ENCODE results near the gene ARCN1.

ARCN1 gene

DNA sequence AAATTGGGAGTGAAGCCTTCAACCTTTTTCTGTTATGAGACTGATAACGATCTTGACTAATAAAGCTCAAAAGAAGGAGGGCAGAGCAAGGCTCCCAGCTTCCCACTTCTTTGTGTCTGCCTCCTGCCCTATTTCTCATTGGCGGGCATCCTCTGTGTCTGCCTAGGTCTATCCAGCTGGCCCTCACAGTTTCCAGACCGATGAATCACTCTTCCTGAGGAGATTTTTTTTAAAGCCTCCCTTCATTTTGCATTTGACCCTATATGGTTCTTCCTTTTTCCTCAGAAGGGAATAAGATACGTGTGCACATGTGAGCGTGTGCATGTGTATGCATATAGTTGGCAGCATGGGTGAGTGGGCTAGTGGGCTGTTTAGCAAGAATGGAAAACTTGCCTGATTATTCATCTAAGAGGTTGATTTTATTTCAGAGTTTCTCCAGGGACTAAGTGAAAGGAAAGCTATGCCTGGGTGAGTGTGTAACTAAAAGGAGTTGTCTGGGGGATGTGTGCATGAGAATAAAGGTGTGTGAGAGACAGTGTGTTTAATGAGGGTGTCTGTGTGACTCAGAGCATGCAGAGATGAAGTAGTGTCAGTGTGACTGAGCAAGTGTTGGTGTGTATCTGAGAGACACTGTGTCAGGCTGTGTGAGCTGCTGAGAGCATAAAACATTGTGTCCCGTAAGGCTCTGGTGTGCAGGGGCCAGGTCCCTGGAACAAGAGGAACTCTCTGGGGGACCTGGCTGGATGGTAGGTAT, 47.4 kb downstream of the ARCN1 start:
- no peak for TF ChIP-seq GATA3 (IDR thresholded peaks at IDR 0.05; ENCODE audit: low read depth, low read length)
- TF ChIP-seq GATA2 (IDR thresholded peaks at IDR 0.05; ENCODE audit: low read depth, low read length): peak; percentile 72

DNA sequence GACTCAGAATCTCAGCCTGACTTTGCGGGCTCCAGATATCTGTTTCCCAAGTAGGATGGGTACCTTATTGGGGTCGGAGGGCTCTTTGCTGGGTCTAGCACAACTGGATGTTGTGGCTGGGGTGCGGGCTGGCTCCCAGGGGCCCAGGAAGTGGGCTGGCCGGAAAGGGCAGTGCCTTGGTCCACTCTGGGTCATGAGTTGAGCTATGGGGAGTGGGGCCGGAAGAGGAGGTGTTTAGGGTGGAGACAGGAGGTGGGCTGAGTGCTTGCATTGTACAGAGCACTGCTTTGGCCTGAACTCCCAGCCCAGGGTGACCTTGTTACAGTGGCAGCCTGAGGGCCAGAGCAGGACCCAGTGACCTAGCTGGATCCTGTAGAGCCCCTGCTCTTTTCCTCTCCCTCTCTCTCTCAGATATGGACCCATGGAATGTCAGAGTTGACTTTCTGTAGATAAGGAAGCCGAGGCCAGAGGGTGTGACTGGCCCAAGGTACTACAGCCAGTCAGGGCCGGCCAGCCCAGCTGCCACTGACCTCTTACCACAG, 48.4 kb downstream of the ARCN1 start:
- TF ChIP-seq GATA2 (IDR thresholded peaks at IDR 0.05; ENCODE audit: low read depth, low read length) (no peak), GATA3 (IDR thresholded peaks at IDR 0.05; ENCODE audit: low read depth, low read length) (no peak)

DNA sequence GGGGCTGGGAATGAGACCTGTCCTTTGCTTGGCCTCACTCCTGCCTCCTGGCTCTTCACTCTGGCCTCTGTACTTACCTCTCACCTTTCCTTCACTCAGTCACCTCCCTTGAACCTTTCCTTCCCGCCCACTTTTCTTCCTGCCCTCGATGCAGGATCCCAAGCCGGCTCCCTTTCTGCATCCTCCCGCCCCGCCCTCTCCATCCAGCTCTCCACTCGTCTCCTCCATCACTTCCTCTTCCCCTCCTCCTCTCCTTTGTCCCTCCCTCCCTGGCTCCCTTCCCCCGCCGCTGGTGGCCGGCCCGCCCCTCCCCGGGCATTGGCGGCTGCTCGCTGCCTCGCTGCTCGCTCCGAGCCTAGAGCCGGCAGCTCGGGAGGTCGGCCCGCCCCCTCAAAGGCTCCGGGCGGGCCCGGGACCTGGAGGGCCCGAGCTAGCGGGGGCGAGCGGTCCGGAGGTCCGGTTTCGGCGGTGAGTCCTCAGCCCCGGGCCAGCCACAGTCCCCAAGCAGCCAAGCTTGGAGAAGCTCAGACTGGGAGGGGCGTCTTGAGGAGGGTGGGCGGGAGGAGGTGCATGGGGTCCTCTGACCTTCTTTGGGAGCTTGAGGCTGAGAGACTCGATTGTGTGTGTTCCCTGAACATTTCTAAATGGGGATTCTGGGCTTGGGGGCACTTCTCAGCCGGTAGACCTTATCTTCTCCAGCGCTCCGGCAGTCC, 49.0 kb downstream of the ARCN1 start:
- TF ChIP-seq GATA3 (IDR thresholded peaks at IDR 0.05; ENCODE audit: low read depth, low read length) (no peak), GATA2 (IDR thresholded peaks at IDR 0.05; ENCODE audit: low read depth, low read length) (no peak)

DNA sequence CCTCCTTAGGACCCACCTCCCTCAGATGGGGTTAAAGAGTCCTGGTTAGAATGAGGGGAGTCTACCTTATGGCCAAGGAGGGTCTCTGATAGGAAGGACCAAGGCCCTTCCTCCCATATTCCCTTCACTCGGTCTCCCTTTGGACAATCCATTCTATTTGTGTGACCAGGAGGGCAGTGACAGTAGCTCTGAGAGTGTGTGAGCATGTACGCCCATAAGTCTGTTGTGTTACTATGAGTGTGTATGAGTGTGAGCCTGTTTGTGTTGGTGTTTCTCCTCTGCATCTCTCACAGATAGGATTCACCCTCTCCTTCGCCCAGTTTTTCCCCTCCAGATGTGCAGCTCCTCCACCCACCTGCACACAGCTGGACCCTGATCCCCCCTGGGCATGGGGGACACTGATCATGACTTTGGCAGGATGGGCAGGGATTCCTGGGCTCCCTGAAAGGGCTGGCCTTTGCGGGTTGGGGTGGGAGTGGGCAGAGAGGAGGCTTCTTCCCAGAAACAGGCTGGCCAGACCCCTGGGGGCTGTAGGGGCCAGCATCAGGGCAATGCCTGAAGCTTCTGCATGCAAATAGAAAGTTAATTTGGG, 49.7 kb downstream of the ARCN1 start:
- TF ChIP-seq GATA2 (IDR thresholded peaks at IDR 0.05; ENCODE audit: low read depth, low read length) (no peak), GATA3 (IDR thresholded peaks at IDR 0.05; ENCODE audit: low read depth, low read length) (no peak)

DNA sequence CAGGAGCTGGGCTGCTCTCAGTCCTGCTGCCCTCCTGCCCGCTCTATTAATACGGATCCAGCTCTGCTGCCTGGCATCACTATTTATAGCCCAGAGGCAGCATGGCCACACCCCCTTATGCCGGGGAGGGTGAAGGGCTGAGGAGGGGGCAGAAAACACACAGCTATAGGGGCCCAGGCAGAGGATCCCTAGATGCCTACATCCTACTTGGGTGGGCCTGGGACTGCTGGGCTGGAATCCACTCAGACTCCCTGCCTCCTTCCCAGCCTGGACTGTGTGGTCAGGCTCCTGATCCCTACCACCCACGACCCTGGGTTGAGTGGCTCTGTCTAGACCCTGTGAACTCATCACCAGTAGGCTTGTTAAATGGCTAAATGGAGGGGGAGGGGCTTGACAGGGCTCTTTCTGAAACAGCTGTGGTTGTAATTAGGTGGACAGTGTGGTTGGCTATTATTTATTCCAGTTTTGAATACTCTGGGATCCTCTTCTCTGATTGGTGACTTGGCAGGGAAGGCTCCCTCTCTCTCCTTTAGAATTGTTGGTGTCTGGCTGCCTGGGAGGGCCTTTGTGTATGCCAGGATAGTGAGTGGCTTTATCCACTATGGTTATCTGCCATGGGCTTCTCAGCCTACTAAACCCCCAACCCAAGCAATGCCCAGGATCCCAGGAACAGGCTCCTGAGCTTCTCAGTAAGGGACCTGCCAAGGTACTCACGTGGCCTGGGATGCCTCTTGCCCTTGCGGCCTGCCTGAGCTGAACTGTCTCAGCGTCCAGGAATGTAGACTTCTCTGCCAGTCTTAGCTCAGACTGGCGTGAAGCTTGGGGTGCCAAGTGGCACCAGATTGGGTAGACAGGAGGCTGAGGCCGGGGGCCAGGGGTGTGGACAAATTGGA, 50.4 kb downstream of the ARCN1 start:
- no peak for TF ChIP-seq GATA2 (IDR thresholded peaks at IDR 0.05; ENCODE audit: low read depth, low read length)
- TF ChIP-seq GATA3 (IDR thresholded peaks at IDR 0.05; ENCODE audit: low read depth, low read length): no peak

DNA sequence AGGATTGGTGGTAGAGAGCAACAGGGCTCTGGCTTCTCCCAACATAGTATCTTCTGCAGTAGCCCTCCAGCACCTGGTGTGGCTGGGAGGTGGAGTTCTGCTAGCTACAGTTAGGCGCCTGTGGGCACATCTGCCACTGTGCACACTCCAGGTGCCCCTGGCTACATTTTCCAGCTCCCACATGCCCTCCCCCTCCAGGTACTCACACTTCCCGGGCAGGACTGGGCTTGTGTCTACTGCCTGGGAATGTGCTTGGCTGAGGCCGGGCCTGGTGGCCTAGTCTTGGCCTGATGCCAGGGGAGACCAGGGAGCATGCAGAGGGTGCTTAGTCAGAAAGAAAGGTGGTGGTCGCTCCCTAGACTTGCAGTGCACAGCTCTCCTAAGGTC, 51.1 kb downstream of the ARCN1 start:
- TF ChIP-seq GATA2 (IDR thresholded peaks at IDR 0.05; ENCODE audit: low read depth, low read length): no peak
- no peak for TF ChIP-seq GATA3 (IDR thresholded peaks at IDR 0.05; ENCODE audit: low read depth, low read length)

DNA sequence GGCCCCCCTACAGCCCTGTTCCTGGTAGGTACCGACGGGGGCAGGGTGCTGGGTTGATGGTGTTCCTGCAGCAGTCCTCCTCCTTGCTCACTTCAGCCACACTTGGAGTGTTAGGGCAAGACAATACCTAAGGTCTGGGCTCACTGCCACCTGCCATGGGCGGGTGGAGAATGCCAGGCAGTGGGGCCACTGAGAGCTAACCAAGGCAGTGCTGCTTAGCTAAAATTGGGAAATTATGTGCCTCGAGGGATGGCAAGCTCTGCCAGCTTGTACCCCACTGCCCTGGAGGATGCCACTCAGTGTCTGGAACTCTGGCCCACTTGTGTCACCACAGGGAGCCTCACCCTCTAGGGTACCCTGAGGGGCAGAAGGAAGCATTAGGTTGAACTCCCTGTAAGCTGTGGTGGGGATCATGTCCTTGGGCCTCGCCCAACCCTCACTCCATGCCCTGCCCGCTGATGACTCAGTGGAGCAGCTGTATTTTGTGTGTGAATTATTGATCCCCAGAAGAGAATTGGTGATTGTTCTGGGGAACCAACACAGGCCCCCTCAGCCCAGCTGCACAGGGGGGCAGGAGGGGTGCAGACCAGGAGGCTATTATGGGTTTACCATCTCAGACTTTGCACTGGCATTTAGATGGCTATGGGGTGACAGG, 53.0 kb downstream of the ARCN1 start:
- TF ChIP-seq GATA2 (IDR thresholded peaks at IDR 0.05; ENCODE audit: low read depth, low read length) (no peak), GATA3 (IDR thresholded peaks at IDR 0.05; ENCODE audit: low read depth, low read length) (no peak)

DNA sequence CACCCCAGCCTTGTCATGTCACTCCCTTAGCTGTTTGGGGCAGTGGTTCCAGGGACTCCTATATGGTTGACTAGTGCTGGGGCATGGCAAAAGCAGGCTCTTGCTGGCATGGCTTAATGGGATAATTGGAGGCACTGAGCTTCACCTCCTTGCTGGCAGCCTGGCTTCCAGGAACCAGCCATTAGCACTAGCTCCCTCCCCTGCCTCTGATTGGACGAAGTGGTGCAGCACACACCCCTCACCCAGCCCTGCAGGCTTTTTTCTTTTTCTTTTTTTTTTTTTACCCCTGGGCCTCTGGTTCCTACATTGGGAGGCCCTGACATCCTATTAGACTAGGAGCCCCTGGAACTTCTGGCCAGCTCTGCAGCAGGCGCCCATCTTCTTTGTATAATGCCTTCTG, 53.8 kb downstream of the ARCN1 start:
- no peak for TF ChIP-seq GATA2 (IDR thresholded peaks at IDR 0.05; ENCODE audit: low read depth, low read length)
- no peak for TF ChIP-seq GATA3 (IDR thresholded peaks at IDR 0.05; ENCODE audit: low read depth, low read length)

DNA sequence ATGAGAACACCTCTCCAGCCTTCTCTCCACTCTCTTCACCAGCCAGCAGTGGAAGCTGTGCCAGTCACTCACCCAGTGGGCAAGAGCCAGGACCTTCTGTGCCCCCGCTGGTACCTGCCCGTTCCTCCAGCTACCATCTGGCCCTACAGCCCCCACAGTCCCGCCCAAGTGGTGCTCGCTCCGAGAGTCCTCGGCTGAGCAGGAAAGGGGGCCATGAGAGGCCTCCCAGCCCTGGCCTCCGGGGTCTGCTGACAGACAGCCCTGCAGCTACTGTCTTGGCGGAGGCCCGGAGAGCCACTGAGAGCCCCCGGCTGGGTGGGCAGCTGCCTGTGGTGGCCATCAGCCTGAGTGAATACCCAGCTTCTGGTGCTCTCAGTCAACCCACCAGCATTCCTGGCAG, 55.4 kb downstream of the ARCN1 start:
- TF ChIP-seq GATA2 (IDR thresholded peaks at IDR 0.05; ENCODE audit: low read depth, low read length) (no peak), GATA3 (IDR thresholded peaks at IDR 0.05; ENCODE audit: low read depth, low read length) (no peak)

DNA sequence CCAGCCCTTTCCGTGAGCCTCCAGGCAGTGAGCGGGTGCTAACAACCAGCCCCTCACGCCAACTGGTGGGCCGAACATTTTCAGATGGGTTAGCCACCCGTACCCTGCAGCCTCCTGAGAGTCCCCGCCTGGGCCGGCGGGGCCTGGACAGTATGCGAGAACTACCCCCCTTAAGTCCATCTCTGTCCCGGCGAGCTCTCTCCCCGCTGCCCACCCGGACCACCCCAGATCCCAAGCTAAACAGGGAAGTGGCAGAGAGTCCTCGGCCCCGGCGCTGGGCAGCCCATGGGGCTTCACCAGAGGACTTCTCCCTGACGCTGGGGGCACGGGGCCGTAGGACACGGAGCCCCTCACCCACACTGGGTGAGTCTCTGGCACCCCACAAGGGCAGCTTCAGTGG, 55.8 kb downstream of the ARCN1 start:
- TF ChIP-seq GATA2 (IDR thresholded peaks at IDR 0.05; ENCODE audit: low read depth, low read length) (no peak), GATA3 (IDR thresholded peaks at IDR 0.05; ENCODE audit: low read depth, low read length) (no peak)

DNA sequence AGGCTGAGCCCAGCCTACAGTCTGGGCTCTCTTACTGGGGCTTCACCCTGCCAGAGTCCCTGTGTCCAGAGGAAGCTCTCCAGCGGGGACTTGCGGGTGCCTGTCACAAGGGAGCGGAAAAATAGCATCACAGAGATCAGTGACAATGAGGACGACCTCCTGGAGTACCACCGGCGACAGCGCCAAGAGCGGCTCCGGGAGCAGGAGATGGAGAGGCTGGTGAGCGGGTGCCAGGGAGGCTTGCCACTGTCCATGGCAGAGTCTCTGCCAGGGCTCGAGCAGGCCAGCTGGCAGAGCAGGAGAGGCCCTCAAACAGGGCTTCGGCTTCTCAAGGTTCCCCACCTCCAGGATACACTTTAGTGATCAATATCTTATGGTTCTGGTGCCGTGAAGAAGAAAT, 56.2 kb downstream of the ARCN1 start:
- no peak for TF ChIP-seq GATA3 (IDR thresholded peaks at IDR 0.05; ENCODE audit: low read depth, low read length)
- TF ChIP-seq GATA2 (IDR thresholded peaks at IDR 0.05; ENCODE audit: low read depth, low read length): no peak

DNA sequence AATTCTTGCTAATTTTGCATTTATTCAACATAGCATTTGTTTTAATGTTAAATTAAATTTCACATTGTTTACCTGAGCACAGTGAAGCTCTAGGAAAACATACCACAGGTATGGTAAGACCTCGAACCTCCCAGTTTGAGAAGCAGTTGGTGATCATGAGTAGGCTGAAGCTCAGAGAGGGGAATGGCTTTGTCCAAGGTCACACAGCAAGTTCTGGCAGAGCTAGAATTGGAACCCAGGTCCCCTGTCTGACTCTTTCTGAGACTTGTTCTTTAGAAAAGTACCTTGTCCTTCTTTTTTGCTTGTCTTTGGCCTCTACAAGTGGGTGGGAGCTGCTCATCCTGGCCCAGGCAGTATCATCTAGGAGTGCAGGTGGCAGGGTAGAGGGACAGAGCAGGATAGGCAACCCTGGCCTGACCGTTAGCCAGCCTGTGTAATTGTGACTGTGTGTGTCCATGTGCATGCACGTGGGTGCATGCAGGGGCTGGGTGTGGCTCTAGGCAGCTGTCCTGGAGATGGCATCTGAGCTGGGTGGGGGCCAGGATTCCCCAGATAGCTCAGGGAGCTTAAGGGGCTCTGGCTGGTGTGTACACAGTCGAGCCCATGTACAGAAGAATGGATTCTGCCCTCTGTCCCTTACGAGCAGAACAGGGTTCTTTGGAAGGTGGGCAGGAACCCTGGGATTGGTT, 56.8 kb downstream of the ARCN1 start:
- TF ChIP-seq GATA3 (IDR thresholded peaks at IDR 0.05; ENCODE audit: low read depth, low read length) (no peak), GATA2 (IDR thresholded peaks at IDR 0.05; ENCODE audit: low read depth, low read length) (no peak)
